HEK293 (cell line): Measurements from ENCODE around the gene CLPX.

ENCODE experiments used
- CTCF ChIP-seq: fragments of 450-650 bp; formaldehyde crosslinking; IDR thresholded peaks from 2 replicates; pipeline ENCODE4 v1.5.1; 2016; ENCODE audit warnings: missing biosample characterization, missing genetic modification characterization
- KLF10 ChIP-seq: fragments of 450-650 bp; IDR thresholded peaks from 2 replicates; pipeline ENCODE4 v1.5.1; 2018; ENCODE audit warnings: missing biosample characterization, mild to moderate bottlenecking, missing genetic modification characterization
- KLF9 ChIP-seq: fragments of 450-650 bp; formaldehyde crosslinking; IDR thresholded peaks from 2 replicates; pipeline ENCODE4 v1.5.1; 2016; ENCODE audit warnings: missing biosample characterization, missing genetic modification characterization, low read depth
- RBAK ChIP-seq: fragments of 450-650 bp; formaldehyde crosslinking; IDR thresholded peaks from 2 replicates; pipeline ENCODE4 v1.5.1; 2016; ENCODE audit warnings: missing biosample characterization, missing genetic modification characterization
- ZNF174 ChIP-seq: fragments of 450-650 bp; formaldehyde crosslinking; IDR thresholded peaks from 2 replicates; pipeline ENCODE4 v1.5.0; 2017; ENCODE audit warnings: missing biosample characterization, mild to moderate bottlenecking, missing genetic modification characterization
- ZNF302 ChIP-seq: fragments of 450-650 bp; formaldehyde crosslinking; IDR thresholded peaks from 2 replicates; pipeline ENCODE4 v1.5.1; 2016; ENCODE audit warnings: missing biosample characterization, missing genetic modification characterization, low read depth
- ZNF426 ChIP-seq: fragments of 450-650 bp; formaldehyde crosslinking; IDR thresholded peaks from 2 replicates; pipeline ENCODE4 v1.5.1; 2017; ENCODE audit warnings: missing biosample characterization, missing genetic modification characterization, mild to moderate bottlenecking, inconsistent platforms, moderate library complexity
- TF ChIP-seq, protein P1 (sequence below): fragments of 450-650 bp; formaldehyde crosslinking; IDR thresholded peaks from 2 replicates; pipeline ENCODE4 v1.5.1; 2016; ENCODE audit warnings: missing biosample characterization, missing genetic modification characterization

- TF ChIP-seq CTCF (no peak), RBAK (tag by site-specific recombination) (no peak), ZNF174 (tag by site-specific recombination) (no peak), ZNF426 (no peak), KLF9 (tag by site-specific recombination) (no peak), ZNF302 (tag by site-specific recombination) (no peak), KLF10 (tag by site-specific recombination) (no peak)
- TF ChIP-seq, protein P1, sequence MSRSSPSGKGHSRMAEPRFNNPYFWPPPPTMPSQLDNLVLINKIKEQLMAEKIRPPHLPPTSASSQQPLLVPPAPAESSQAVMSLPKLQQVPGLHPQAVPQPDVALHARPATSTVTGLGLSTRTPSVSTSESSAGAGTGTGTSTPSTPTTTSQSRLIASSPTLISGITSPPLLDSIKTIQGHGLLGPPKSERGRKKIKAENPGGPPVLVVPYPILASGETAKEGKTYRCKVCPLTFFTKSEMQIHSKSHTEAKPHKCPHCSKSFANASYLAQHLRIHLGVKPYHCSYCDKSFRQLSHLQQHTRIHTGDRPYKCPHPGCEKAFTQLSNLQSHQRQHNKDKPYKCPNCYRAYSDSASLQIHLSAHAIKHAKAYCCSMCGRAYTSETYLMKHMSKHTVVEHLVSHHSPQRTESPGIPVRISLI (tag by site-specific recombination): no peak
Observed at GRCh38 chr15:65175511-65175910, 9.6 kb downstream of the CLPX start.
